Measurements from ENCODE around the gene APOC1. TPM values are rescaled to one million over a fixed set of nuclear protein-coding genes. Genes with fewer than 3 reads are reported as not detected.

The APOC1 gene
- total RNA-seq, 8 experiments from 2014 or later: 1.1 to 77.6 (median 9.3) TPM

GRCh38 chr19:44958090-44958489, 43.7 kb downstream of the APOC1 start:
- in situ Hi-C loops (cut with MboI; ENCODE audit: low pct_unique_long_range_greater_than_20kb in 2 of 9, low sequenced_read_pairs in 9 of 9, unreplicated experiment in 9 of 9): no loop called here
- no peak for ATAC-seq (replicated peaks in 6 of 8)

DNA sequence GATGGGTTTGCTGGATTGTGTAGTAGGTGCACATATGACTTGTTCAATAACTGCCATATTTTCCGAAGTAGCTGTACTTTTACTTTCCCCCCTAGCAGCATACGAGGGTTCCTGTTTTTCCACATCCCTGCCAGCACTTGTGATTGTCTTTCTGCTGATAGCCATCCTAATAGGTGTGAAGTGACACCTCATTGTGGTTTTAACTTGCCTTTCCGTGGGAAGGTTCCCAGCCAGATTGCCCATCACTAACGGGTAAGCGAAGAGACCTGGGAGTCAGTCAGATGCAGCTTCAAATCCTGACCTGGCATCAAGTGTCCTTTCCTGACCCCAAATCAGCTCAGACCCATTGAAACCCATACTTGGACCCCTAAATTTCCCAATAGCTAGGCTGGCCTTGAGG, 45.3 kb downstream of the APOC1 start:
- H3K4me3 ChIP-seq: no peak overlapping the region

More at GRCh38 chr19:44958090-44958489, 43.7 kb downstream of the APOC1 start:
- Histone ChIP-seq H3K4me3 (no peak overlapping the region), H3K4me1 (replicated peaks in 1 of 2) (peaks cover 8 to 13% of the 10 kb centered on the region in 2 donors), H3K27ac (no peak overlapping the region)
- WGBS, 10 experiments: 69 to 92% (median 76%) methylated on average over 1 to 4 of the region's 9 CpGs; no CpG with 5 or more reads in 4 of the 10 experiments

DNA sequence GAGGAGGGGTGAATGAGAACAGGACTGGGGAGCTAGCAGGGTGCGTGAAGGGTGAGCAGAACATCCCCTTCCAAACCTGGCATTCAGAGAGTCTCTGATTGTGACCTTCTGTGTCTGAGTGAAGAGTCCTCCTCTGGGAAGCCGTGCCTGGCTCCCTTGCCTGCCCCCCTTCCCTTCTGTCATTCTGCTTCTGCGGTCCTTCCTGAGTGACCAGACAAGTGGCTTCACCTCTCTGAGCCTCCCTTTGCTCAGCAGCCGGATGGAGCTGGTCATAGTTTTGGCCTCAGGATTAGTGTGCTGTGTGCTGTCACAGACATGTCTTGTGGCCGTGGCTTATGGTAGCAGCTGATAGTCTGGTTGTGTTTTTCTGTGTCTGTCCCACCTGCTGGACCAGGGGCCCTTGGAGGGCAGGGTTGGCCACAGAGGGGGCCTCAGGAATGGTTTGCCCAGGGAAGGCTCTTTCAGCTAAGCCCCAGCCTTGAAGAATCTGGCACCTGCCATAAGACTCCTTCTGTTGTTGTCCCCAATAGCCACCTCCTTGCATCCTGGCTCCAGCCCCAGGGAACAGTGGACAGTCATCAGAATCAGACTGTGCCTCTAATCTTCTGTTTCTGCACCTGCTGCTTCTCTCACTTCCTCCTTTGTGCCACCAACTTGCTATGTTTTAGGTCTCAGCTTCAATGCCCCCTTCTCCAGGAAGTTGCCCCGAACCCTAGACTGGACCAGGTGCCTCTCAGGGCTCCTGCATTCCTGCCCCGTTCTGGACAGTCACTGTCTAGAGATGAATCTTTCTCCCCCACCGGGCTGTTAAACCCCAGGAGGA, 46.7 kb downstream of the APOC1 start:
- in situ Hi-C loops (cut with MboI; ENCODE audit: low pct_unique_long_range_greater_than_20kb in 2 of 9, low sequenced_read_pairs in 9 of 9, unreplicated experiment in 9 of 9): no loop called here

More for the DNA sequence above, 45.3 kb downstream of the APOC1 start:
- Histone ChIP-seq H3K4me1 (replicated peaks in 1 of 2) (peaks cover 8 to 13% of the 10 kb centered on the region in 2 donors), H3K27ac (no peak overlapping the region)
- ATAC-seq (replicated peaks in 6 of 8): no peak
- WGBS, 10 experiments: 58 to 100% (median 70%) methylated on average over 1 to 3 of the region's 5 CpGs; no CpG with 5 or more reads in 6 of the 10 experiments
- in situ Hi-C loops (cut with MboI; ENCODE audit: low pct_unique_long_range_greater_than_20kb in 2 of 9, low sequenced_read_pairs in 9 of 9, unreplicated experiment in 9 of 9): no loop called here

DNA sequence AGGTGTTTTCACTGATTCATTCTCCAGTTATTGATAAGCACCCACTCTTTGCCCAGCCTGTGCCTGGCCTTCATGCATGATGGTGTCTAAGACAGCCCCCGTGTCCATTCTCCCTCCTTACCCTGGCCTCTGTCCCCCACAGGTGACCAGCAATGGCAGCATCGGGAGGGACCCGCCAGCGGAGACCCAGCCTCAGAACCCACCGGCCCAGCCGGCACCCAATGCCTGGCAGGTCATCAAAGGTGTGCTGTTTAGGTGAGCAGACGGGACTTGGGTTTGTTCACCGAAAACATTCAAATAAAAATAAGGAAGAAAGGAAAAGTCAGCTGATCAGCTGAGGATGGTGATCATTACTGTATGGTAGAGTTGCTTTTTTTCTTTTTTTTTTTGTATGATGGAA, 47.4 kb downstream of the APOC1 start:
- in situ Hi-C loops (cut with MboI; ENCODE audit: low pct_unique_long_range_greater_than_20kb in 2 of 9, low sequenced_read_pairs in 9 of 9, unreplicated experiment in 9 of 9): no loop called here
- Histone ChIP-seq H3K4me1 (replicated peaks in 1 of 2) (peaks cover 0 to 4% of the 10 kb centered on the region in 2 donors), H3K4me3 (no peak overlapping the region), H3K27ac (no peak overlapping the region)
- WGBS, 10 experiments: 76 to 100% (median 96%) methylated on average over 1 to 8 of the region's 8 CpGs; no CpG with 5 or more reads in 2 of the 10 experiments
- no peak for ATAC-seq (replicated peaks in 6 of 8)

More for the DNA sequence above, 46.7 kb downstream of the APOC1 start:
- no peak overlapping the region for H3K4me3 ChIP-seq
- 75 to 100% (median 96%) methylated on average over 1 to 6 of the region's 8 CpGs; no CpG with 5 or more reads in 7 of the 10 experiments for WGBS, 10 experiments
- no peak for ATAC-seq (replicated peaks in 6 of 8)
- H3K27ac ChIP-seq: no peak overlapping the region
- peaks cover 6 to 11% of the 10 kb centered on the region in 2 donors for H3K4me1 ChIP-seq (replicated peaks in 1 of 2)

- Histone ChIP-seq H3K4me1 (replicated peaks in 1 of 2) (no peaks in the 10 kb centered on the region), H3K4me3 (no peak overlapping the region), H3K27ac (no peak overlapping the region)
- WGBS, 10 experiments: 80 to 100% (median 94%) methylated on average over 1 to 4 of the region's 5 CpGs; no CpG with 5 or more reads in 1 of the 10 experiments
- in situ Hi-C loops (cut with MboI; ENCODE audit: low pct_unique_long_range_greater_than_20kb in 2 of 9, low sequenced_read_pairs in 9 of 9, unreplicated experiment in 9 of 9): no loop called here
- no peak for ATAC-seq (replicated peaks in 6 of 8)
Observed at GRCh38 chr19:44968118-44968517, 53.7 kb downstream of the APOC1 start.

GRCh38 chr19:44968670-44969069, 54.3 kb downstream of the APOC1 start:
- Histone ChIP-seq H3K27ac (no peak overlapping the region), H3K4me3 (no peak overlapping the region), H3K4me1 (replicated peaks in 1 of 2) (no peaks in the 10 kb centered on the region)
- in situ Hi-C loops (cut with MboI; ENCODE audit: low pct_unique_long_range_greater_than_20kb in 2 of 9, low sequenced_read_pairs in 9 of 9, unreplicated experiment in 9 of 9): no loop called here
- ATAC-seq (replicated peaks in 6 of 8): no peak
- WGBS, 10 experiments: 70 to 93% methylated on average over 2 to 3 of the region's 4 CpGs; no CpG with 5 or more reads in 8 of the 10 experiments

Other genes starting within 250 kb of the APOC1 start
- 1 to 10 TPM in 7 of 8 experiments, under 1 TPM in 1; 0.96 to 6.2 (median 2.2) TPM for gene CEACAM19, start 243.1 kb upstream of the APOC1 start, total RNA-seq
- gene CEACAM16, start 215.5 kb upstream of the APOC1 start, total RNA-seq: under 1 TPM in 1 of 8 experiments, not detected in 7; 0.19 TPM
- 10 to 100 TPM in 3 of 8 experiments, 1 to 10 TPM in 5; 1.2 to 26.8 (median 3.6) TPM for gene BCL3, start 165.9 kb upstream of the APOC1 start, total RNA-seq
- gene CBLC, start 136.7 kb upstream of the APOC1 start, total RNA-seq: not detected
- gene BCAM, start 105.5 kb upstream of the APOC1 start, total RNA-seq: 10 to 100 TPM in 1 of 8 experiments, 1 to 10 TPM in 7; 1.7 to 10.6 (median 6.1) TPM
- gene NECTIN2, start 68.3 kb upstream of the APOC1 start, total RNA-seq: 10 to 100 TPM; 35.7 to 99.7 (median 49.5) TPM
- 100 to 1,000 TPM in 1 of 8 experiments, 10 to 100 TPM in 7; 30.9 to 141 (median 58.9) TPM for gene TOMM40, start 23.4 kb upstream of the APOC1 start, total RNA-seq
- gene APOE, start 8.8 kb upstream of the APOC1 start, total RNA-seq: 100 to 1,000 TPM in 2 of 8 experiments, 10 to 100 TPM in 3, 1 to 10 TPM in 3; 4.6 to 248 (median 30.2) TPM
- gene APOC4, start 27.6 kb downstream of the APOC1 start, total RNA-seq: not detected
- gene APOC2, start 31.4 kb downstream of the APOC1 start, total RNA-seq: 1 to 10 TPM in 1 of 8 experiments, under 1 TPM in 2, not detected in 5; 0.49 to 1.0 (median 0.56) TPM
- gene CLPTM1, start 40.8 kb downstream of the APOC1 start, total RNA-seq: 10 to 100 TPM; 37.2 to 81.3 (median 59.5) TPM
- gene RELB, start 86.9 kb downstream of the APOC1 start, total RNA-seq: 10 to 100 TPM in 2 of 8 experiments, 1 to 10 TPM in 6; 1.7 to 15.4 (median 5.4) TPM
- 10 to 100 TPM; 22.2 to 82.6 (median 34.6) TPM for gene CLASRP, start 124.4 kb downstream of the APOC1 start, total RNA-seq
- 1 to 10 TPM in 3 of 8 experiments, under 1 TPM in 5; 0.46 to 1.9 (median 0.85) TPM for gene ZNF296, start 161.9 kb downstream of the APOC1 start, total RNA-seq
- gene GEMIN7, start 164.7 kb downstream of the APOC1 start, total RNA-seq: 10 to 100 TPM; 15.5 to 33.8 (median 20.5) TPM
- 10 to 100 TPM; 18.2 to 37.0 (median 22.6) TPM for gene PPP1R37, start 178.6 kb downstream of the APOC1 start, total RNA-seq
- 1 to 10 TPM in 2 of 8 experiments, under 1 TPM in 6; 0.49 to 1.4 (median 0.63) TPM for gene NKPD1, start 246.4 kb downstream of the APOC1 start, total RNA-seq